Mucosa of descending colon (tissue), 3 donors: Measurements from ENCODE around the gene BPIFB3. TPM values are rescaled to one million over a fixed set of nuclear protein-coding genes. Genes with fewer than 3 reads are reported as not detected.

Experiments used
- ATAC-seq: fragments of 200-7000 bp; cut with Tn5 transposase; one replicate; pipeline ENCODE4 v1.9.1; 2020; ENCODE audit warnings: mild to moderate bottlenecking, moderate library complexity
- DNase-seq, 3 donors: peaks; one replicate each; pipeline ENCODE4 v3.0.0-alpha.2; 2020
- H3K36me3 ChIP-seq: fragments of 200-600 bp; one replicate; pipeline ENCODE4 v1.8.0; 2021; ENCODE audit warnings: low read depth, mild to moderate bottlenecking
- H3K4me1 ChIP-seq: fragments of 200-600 bp; one replicate; pipeline ENCODE4 v1.8.0; 2021; ENCODE audit warnings: low read depth, mild to moderate bottlenecking
- H3K4me3 ChIP-seq: fragments of 200-600 bp; one replicate; pipeline ENCODE4 v1.8.0; 2021; ENCODE audit warnings: mild to moderate bottlenecking
- H3K9me3 ChIP-seq: fragments of 200-600 bp; one replicate; pipeline ENCODE4 v1.8.0; 2021; ENCODE audit warnings: mild to moderate bottlenecking
- intact Hi-C, 2 donors: fragments of 100-400 bp; cut with DNase I in 1 of 2; cut with micrococcal nuclease in 1 of 2; formaldehyde crosslinking; loops; one replicate each; pipeline versions ENCODE4 v1.11.0 to v1.11.1; 2022; cut with DNase I, micrococcal nuclease
- total RNA-seq, 3 donors: library from RNA; stranded (reverse); fragmentation: NEBNext Ultra II Directional in 2 of 3; extraction: Animal tissue kit (Norgen Biotek cat#: 25700) in 2 of 3; gene quantifications; one replicate each; pipeline versions ENCODE4 v1.2.1 to v1.2.4, GENCODE V29; 2021 to 2023
- TF ChIP-seq, protein P1 (sequence below): fragments of 200-600 bp; IDR thresholded peaks from one replicate; pipeline ENCODE4 v1.8.0; 2022; ENCODE audit warnings: antibody characterized with exemption, mild to moderate bottlenecking
- donor health status: DM: no; HTN: no; CAD: no; lungs with moderate emphysema.
- donor health status: DM: no; HTN: no; CAD: no.
- donor health status: DM: no; HTN: yes; CAD: no.

Gene BPIFB3
- total RNA-seq, 3 donors from 2014 or later = not detected

DNA sequence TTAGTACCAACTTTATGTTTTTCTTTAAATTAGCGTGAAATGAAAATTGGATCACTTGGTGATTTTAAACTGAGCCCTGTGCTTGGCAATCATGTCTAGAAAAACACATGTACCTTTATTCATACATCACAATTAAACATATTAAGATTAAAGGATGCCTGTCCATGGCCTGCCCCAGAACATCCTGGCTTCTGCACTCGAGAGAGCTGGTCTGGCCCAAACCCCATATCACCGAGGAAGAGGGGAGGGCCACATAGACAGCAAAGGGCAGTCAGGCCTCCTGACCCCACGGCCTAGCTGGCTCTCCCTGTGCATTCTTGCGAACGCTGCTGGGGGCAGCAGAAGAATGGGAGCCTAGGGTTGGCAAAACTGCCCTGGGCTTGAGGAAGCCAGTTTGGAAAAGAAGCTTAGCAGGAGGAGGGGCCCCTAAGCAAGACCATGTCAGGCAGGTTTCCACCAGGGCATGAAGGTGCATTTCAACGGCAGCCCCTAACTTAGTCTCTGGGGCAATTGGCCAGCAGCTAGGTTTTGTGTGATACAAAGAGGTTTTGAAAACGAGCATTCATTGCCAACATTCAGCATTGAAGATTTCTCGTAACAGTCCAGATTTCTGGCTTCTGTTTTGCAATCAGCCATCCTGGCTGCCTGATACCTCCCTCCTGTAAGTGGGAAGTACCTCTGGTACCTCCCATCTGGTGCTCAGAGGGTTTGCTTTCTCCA, 8.6 kb downstream of the BPIFB3 start:
- intact Hi-C loops = no loop called here
- no peak for DNase-seq
- ATAC-seq = no peak
- Histone ChIP-seq H3K9me3 (no peaks in the 10 kb centered on the region), H3K4me3 (no peak overlapping the region), H3K4me1 (no peaks in the 10 kb centered on the region), H3K36me3 (no peaks in the 10 kb centered on the region)
- TF ChIP-seq, protein P1, sequence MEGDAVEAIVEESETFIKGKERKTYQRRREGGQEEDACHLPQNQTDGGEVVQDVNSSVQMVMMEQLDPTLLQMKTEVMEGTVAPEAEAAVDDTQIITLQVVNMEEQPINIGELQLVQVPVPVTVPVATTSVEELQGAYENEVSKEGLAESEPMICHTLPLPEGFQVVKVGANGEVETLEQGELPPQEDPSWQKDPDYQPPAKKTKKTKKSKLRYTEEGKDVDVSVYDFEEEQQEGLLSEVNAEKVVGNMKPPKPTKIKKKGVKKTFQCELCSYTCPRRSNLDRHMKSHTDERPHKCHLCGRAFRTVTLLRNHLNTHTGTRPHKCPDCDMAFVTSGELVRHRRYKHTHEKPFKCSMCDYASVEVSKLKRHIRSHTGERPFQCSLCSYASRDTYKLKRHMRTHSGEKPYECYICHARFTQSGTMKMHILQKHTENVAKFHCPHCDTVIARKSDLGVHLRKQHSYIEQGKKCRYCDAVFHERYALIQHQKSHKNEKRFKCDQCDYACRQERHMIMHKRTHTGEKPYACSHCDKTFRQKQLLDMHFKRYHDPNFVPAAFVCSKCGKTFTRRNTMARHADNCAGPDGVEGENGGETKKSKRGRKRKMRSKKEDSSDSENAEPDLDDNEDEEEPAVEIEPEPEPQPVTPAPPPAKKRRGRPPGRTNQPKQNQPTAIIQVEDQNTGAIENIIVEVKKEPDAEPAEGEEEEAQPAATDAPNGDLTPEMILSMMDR = no peak

- no peak for ATAC-seq
- TF ChIP-seq, protein P1 = no peak
- intact Hi-C loops = no loop called here
- H3K9me3 ChIP-seq = no peaks in the 10 kb centered on the region
- no peak for DNase-seq
- H3K4me1 ChIP-seq = no peaks in the 10 kb centered on the region
- no peaks in the 10 kb centered on the region for H3K36me3 ChIP-seq
- no peak overlapping the region for H3K4me3 ChIP-seq
These were observed 9.1 kb downstream of the BPIFB3 start for GRCh38 chr20:33062825-33063149.

DNA sequence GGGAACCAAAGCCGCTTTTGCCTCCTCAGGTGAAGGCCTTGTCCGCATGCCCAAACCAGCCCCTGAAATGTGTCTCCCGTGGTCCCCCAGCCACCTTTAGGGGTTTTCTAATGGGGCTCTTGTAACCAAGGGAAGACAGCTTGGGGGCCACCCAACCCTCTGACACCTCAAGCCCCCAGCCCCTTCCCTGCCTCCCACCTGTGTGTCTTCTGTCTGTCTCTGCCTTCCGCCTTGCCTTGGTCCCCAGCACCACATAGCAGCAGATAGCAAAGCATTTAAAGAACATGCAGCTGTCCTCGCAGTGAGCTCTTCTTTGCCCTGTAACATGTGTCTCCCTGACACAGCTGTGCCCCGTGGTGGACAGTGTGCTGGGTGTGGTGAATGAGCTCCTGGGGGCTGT, 9.6 kb downstream of the BPIFB3 start:
- no peaks in the 10 kb centered on the region for H3K36me3 ChIP-seq
- DNase-seq (no peak), ATAC-seq (no peak)
- H3K4me1 ChIP-seq = no peaks in the 10 kb centered on the region
- TF ChIP-seq, protein P1 = no peak
- no peak overlapping the region for H3K4me3 ChIP-seq
- H3K9me3 ChIP-seq = no peaks in the 10 kb centered on the region
- intact Hi-C loops = no loop called here

GRCh38 chr20:33064572-33065287, 11.0 kb downstream of the BPIFB3 start:
- TF ChIP-seq, protein P1 = no peak
- H3K4me3 ChIP-seq = no peak overlapping the region
- H3K36me3 ChIP-seq = no peaks in the 10 kb centered on the region
- intact Hi-C loops = no loop called here
- no peaks in the 10 kb centered on the region for H3K4me1 ChIP-seq
- DNase-seq (no peak), ATAC-seq (no peak)
- no peaks in the 10 kb centered on the region for H3K9me3 ChIP-seq

GRCh38 chr20:33065785-33066184, 12.1 kb downstream of the BPIFB3 start:
- Histone ChIP-seq H3K4me3 (no peak overlapping the region), H3K4me1 (no peaks in the 10 kb centered on the region), H3K36me3 (no peaks in the 10 kb centered on the region), H3K9me3 (no peaks in the 10 kb centered on the region)
- intact Hi-C loops = no loop called here
- no peak for DNase-seq
- TF ChIP-seq, protein P1 = no peak
- no peak for ATAC-seq
